Myocyte (in vitro differentiated cells): ENCODE results near the gene CCDC68. TPM values are rescaled to one million over a fixed set of nuclear protein-coding genes. Genes with fewer than 3 reads are reported as not detected.

Source experiments
- DNase-seq: peaks from one replicate; pipeline ENCODE4 v3.0.0-alpha.2; 2012; ENCODE audit warnings: low read depth
- total RNA-seq: library from RNA; depleted of rRNA; stranded (reverse); fragments of >200 nt; gene quantifications from 2 replicates; pipeline ENCODE4 v1.2.3, GENCODE V29; 2014

The CCDC68 gene
- total RNA-seq, 1 donor from 2014 or later = not detected

DNA sequence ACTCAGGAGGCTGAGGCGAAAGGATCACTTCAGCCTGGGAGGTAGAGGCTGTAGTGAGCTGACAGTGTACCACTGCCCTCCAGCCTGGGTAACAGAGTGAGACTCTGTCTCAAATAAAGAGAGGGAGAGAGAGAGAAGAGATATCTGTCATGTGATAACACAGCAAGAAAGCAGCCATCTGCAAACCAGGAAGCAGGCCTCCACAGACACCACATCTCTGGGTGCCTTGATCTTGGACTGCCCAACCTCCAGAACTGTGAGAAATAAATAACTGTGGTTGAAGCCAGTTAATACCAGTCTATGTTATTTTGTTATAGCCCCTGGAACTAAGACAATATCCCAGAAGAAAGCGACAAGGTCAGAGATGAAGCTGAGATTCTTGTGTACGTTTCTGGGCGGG lies 2.6 kb upstream of the CCDC68 start:
- no peak for DNase-seq

DNA sequence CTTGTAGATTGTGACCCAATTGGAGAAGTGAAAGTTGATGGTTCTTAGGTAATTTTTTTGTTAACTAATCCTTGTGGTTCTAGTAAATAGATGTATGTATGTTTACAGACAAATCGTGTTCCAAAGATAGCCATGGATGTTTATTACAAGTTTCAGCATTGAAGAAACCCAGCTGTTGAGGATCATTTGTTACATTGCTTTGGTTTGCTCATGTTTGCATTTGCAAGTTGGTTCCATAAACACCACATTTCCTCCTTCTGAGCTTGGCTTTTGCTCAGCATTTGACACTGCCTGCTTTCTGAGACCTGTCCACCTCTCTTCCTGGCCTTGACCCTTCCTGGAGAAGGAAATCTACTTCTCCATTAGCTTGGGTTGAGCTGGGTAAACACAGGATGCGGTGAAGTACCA lies 1.8 kb upstream of the CCDC68 start:
- DNase-seq = no peak

DNA sequence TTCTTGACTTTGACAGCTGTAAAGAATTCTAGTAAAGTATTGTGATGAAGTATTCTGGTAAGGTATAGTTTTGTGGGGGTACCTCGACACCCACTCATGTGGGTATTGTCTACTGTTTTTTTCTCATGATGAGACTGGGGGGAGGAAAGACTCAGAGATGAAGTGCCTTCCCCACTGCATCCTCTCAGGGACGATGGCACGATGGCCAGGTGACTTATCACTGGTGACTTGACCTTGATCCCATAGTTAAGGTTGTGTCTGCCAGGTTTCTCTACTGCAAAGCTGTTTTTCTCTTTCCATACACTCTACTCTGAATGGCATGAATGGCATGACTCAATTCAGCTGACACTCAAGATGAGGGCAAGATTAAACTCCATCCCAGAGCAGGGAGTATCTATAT lies 936 bp upstream of the CCDC68 start:
- no peak for DNase-seq

DNA sequence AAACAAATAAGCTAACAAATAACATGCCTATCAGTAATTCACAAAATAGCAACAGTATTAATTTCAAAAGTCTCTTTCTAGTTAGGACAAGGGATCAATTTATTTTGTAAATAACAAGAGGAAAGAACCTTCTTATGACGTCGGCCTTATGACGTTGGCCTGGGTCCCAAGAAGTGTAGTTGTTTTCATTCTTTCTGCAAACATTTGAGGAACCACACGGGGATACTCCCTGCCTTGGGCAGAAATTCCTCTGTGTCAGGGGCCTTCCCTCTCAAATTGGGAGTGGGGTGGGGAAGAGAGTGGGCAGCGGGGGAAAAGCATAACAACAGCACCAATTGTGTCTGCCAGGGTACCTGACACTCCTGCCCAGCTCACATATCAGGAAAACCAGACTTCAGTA lies 1.3 kb downstream of the CCDC68 start:
- no peak for DNase-seq

DNA sequence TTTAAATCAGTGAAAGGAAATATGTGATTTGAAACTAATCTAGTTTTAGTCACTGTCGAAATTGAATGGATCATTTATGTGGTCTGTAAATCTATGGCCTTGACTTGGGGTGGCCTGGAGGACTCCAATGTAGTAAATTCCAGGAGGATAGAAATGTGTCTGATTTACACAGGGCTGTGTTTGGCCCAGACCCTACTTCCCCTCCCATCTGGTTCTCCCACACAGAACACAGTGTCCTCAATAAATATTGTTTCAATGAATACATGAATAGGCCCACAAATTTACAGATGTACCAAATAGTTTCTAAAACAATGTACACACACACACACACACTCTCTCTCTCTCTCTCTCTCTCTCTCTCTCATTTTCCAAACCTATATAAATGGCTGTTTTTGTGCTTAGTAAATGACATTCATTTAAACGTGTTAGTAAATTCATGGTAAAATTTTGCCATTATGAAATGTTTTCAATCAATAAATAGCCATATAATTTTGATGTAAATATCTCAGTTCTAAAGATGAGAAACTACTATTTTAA lies 1.9 kb downstream of the CCDC68 start:
- no peak for DNase-seq

DNA sequence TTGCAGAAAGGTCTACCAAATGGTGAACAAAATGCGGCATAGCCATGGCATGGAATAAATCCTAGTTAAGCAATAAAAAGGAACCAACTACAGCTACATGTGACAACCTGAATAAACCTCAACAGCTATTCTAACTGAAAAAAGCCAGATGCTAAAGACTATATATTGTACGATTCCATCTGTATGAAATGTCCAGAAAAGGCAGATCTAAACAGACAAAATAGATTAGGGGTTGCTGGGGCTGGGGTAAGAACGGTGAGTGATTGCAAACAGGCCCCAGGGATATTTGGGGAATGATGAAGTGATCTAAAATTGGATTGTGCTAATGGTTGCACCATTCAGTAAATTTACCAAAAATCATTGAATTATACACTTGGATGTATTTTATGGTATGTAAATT lies 2.8 kb downstream of the CCDC68 start:
- no peak for DNase-seq

DNA sequence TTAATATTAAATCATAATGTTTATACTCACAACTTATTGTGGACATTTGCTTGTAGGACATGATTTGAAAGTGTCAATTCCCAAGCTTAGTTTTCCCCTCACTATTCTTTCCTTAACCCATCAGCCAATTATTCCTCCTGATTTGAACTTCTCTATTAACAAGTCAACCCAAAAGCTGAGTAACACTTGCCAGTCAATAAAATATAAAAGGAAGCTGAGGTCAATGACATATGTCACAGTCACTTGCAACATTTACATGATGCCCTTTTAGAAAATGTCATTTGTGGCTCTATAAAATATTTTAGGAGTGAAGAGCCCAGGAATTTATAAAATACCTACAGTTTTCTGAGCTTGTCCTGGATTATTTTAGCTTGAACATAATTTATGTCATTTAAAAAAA lies 7.2 kb downstream of the CCDC68 start:
- no peak for DNase-seq

DNA sequence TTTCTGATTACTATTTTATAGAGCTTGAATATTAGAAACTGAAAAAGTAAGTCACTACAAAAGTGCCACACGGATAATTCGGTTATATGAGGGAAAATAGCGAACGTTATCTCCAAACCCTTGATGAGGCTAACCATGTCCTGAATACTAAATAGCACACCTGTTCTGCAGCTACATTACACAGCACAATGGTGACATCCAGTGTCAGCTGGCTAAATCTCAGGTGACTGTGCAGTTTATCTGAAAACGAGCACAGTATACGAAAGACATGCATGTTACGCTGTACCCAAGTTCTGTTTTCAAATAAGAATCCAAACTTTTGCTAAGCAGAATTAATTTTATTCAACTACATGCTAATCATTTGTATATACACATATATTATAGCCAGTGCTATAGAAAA lies 9.0 kb downstream of the CCDC68 start:
- DNase-seq = no peak

DNA sequence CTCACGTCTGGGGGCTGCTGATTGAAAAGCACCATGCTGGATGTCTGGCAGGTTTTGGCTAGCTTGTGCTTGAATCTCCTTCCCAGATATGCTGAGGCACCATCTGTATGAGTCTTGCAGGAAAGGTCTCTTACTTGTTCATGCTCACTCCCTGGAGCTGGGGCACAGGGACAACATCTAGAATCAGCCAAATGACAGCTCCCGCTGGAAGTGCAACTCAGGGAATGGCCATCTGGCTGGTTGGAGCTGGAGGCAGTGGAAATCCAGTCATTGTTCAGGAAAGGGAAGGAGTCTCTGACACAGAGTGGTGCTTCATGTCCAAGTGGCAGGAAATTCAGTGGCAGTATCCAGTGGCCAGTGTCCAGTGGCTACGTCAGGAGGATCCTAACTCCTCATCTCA lies 9.7 kb downstream of the CCDC68 start:
- DNase-seq = no peak

DNA sequence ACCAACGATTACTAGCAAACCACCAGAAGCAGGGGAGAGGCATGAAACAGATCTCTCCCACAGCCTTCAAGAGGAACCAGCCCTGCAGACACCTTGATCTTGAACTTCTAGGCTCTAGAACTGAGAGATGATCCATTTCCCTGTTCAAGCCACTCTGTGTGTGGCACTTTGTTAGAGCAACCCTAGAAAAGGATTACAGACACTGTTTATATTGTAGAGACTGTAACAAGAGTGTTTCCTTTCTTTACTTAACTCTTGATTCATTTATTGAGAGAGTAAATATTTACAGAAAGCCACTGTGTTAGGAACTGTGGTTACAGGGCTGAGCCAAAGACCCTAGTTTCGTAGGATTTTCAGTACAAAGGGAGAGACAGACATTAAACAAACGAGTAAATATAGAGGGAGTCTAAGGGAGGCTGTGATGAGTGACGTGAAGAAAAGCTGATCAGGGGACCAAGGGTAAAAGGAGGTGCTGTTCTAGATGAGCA lies 10.9 kb downstream of the CCDC68 start:
- DNase-seq = no peak

DNA sequence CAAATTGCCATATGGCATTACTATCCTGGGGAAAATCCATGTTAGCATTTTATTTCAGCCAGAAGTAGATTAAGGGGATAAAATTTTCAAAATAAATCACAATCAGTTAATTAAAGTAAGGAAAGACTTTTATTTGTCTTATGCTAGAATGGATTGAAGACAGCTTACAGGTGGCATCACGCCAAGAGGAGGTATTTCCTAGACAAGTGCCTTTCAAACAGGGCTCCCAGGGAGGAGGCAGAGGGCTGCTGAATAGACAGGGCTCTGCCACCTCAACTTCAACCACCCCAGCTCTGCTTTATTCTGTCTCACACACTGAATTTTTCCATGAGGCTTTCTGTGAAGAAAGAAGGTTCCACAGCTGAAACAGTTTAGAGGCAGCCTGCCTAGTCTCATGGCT lies 12.2 kb downstream of the CCDC68 start:
- DNase-seq = no peak

DNA sequence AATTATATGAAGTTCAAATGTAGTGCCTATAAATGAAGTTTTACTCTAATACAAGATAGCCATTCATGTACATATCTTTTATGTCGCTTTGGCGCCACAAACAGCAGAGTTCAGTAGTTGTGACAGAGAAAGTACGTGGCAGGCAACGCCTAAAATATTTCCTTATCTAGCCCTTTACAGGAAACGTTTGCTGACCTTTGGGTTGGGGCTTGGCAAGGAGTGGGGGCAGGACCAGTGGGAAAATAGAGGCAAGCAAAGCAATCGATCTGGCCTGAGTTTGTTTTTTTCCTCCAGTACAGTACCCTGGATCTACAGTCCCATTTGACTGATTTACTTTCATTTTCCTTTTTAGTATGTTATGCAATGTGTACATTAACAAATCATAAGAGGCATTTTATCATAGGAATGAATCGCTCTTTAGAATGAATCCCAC lies 13.1 kb downstream of the CCDC68 start:
- DNase-seq = no peak

DNA sequence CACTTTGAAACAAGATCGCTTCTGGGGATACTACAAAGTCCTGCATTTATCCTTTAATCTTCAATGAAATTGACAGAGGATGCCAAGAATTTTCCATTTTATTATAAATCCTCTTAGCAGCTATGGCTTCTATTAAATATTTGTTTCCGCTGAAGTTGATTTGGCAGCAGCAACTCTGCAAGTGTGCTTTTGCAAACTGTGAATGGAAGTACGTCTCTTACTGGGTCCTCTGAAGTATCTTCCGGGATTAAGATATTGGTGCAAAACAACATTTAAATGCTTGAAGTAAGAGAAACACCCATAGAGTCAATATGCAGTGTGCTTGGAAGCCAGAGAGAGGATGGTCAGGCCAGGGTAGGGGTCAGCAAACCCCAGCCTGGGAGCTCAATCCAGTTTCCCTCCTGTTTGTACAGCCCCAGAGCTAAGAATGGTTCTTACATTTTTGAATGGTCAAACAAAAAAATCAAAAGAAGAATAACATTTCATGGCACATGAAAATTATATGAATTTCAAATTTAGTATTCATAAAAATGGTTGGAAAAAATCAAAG lies 13.6 kb downstream of the CCDC68 start:
- no peak for DNase-seq

DNA sequence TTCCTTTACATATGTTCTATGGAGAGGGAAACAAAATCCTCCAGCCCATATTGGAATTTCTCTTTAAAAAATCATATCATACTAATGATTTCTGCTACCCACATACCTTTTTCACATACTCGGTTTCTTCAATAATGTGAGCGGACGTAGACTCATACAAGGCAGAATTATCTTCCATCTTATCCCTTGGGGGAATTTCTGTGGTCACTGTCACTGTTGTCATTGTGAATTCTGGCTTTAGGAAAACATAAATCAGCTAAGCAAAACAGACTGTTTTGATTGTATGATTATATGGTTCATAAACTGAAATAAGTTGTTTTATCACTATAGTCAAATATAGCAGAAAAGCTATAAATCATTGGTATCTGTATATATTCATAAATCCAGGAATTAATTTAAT lies 16.7 kb downstream of the CCDC68 start:
- no peak for DNase-seq

DNA sequence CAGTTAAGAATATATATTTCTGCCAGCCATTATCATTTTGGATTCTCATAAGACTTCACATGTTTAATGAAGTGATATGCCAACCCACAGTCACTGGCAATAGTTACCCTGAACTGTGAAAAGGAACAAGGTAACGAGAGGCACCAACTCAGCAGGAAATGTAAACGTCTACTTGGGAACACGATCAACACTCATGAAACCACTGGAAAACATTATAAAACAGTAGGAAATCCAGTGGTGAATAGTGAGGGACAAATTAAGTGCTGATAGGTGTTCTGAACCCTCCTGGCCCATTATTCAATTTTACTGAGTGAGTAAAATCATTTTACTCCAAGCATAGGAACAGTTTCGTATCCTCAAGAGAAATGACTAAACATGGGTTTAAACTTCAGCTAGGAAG lies 17.1 kb downstream of the CCDC68 start:
- no peak for DNase-seq

DNA sequence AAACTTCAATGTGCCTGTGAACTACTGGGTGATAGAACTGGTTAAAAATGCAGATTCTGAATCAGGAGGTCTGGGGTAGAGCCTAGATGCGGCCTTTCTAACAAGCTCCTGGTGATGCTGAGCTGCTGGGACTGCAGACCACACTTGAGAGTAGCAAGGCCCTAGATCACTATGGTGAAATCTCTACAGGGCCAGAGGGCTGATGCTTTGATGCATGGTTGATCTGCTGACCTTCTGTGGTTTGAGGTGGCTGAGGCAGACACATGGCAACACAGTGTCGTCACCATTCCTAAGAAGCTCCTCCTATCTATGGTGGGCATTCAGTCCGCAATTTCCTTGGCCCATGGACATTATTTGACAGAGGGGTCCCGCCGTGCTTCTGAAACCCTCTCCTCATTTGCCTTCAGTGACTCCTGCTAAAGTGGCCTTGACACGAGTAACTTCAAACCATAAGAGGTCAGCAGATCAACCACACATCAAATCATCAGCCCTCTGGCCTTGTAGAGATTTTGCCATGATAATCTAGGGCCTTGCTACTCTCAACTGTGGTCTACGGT lies 19.8 kb downstream of the CCDC68 start:
- peak; percentile 29 for DNase-seq

DNA sequence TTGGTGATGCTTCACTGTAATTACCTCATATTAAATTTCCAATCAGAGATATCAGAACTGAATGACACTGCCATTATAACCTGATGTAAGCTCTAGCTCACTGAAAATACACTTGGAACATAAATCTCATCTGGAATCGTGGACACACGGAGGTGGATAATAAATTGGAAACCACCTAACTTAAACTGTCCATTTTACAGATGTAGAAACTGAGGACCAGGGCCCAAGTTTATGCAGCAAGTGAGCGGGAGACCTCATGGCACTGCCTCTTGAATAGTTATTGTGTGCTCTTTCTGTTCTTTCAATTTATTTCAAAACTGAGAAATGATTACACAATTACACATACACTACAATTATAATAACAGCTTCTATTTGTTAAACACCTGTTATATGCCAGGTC lies 20.8 kb downstream of the CCDC68 start:
- no peak for DNase-seq

DNA sequence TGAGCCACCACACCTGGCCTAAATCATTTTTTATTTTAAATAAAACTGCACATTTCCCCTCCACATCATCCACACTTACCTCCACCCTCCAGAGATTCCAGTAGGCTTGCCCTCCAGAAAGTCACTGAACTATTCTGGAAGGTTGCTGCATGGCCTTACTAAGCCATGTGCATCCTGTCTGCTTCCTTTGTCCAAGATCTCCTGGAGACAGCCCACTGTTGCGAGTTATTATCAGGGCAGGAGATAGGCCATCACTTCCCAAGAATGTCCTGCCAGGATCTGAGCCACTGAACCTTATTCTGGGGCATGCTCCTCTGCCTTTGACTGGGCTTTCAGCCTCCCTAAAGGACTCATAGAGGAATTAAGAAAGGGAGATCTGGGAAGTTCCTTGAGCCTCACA lies 26.8 kb downstream of the CCDC68 start:
- no peak for DNase-seq

DNA sequence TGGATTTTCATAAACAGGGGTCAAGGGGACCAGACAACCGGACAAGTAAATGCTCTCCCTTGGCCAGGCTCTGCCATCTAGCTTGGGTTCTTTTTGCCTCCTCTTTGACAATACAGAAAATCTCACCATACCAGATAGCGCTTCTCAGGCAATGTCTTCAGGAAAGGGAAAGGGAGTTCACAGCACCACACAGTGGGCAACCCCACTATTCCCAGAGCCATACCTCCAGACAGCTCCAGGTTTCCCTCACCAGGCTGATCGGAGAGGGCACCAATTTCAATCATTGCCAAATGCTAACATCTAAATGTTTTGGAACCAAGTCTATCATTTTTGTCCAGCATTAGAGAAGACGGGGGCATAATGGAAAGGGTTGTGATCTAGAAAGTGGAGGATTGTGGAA lies 28.1 kb downstream of the CCDC68 start:
- no peak for DNase-seq

DNA sequence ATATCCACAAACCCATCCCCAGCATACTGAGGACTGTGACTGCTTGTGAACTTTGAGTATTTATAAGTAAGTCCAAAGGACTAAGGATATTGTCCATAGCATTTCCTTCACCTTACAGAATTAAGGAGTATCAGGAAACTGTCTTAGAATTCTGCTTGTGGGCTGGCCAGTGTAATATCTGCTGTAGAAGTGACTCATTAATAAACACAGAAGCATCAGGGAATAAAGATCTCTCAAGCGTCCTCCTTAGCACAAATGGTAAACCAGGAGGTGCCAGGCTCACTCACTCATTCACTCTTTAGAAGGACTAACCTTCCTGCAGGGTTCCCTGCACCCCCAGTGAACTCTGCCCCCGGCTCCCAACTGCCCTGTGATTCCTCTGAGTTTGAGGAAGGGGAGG lies 31.0 kb downstream of the CCDC68 start:
- DNase-seq = no peak

DNA sequence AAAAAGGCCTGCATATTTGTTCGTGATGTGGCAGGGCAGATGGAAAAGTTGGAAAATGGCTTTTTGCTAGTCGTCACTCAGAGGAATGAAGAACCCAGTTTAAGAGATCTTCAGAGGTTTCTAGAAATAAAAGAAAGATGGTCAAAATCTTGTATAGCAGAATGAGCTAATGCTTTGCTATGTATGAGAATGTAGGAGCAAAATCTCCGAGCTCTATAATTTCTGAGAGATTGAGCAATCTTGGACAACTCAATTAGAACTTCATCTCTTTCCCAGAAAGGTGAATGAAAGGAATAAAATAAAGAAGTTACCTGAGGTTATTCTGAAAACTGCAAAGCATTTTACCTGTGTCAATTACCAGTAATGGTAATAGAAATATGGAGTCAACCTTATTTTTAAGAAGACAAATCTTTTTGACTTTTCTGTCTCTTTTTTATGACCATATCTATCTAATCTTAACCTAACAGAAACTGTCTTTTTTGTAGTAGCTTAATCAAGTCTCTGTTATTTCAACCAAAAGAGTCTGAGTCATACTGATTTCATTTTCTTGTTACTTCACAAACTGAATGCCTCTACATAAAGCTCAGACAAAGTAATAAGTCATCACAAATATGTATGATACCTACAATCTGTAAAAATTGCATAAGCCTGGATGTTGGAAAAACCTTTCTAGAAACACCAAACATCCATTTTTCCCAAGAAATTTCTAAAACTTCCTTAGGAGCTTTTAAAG lies 32.5 kb downstream of the CCDC68 start:
- DNase-seq = no peak

DNA sequence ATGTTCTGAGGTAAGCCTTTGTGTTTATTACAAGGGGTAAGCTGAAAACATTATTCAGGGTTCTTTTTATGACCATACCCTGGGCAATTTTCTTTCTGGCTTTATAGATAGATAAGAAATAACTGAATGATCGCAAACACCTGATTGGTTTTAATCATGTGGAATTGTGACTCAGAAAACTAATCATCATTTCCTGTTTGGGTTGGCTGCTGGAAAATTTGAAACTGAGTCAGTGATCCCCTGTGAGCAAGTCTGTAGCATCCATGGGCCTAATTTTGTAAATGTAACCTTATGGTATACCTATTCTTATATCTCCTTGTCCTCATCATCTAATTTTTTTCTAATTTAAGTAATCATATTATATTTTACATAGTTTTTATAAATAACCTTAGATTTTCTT lies 34.3 kb downstream of the CCDC68 start:
- no peak for DNase-seq
